ENCODE data around the gene MED29.

Gene MED29

GRCh38 chr19:39399668-39400050 lies 8.5 kb downstream of the MED29 start:
- no peak for DNase-seq

DNA sequence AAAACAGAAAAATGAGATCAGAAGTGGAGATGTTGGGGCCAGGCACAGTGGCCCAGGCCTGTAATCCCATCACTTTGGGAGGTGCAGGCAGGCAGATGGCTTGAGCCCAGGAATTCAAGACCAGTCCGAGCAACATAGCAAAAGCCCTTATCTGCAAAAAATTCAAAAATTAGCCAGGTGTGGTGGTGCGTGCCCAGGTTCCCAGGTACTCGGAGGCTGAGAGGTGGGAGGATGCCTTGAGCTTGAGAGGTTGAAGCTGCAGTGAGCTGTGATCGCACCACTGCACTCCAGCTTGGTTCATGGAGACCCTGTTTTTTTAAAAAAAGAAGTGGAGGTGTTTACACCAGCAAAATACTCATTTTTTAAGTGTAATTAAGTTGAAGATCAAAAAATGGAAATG lies 8.9 kb downstream of the MED29 start:
- no peak for DNase-seq

DNA sequence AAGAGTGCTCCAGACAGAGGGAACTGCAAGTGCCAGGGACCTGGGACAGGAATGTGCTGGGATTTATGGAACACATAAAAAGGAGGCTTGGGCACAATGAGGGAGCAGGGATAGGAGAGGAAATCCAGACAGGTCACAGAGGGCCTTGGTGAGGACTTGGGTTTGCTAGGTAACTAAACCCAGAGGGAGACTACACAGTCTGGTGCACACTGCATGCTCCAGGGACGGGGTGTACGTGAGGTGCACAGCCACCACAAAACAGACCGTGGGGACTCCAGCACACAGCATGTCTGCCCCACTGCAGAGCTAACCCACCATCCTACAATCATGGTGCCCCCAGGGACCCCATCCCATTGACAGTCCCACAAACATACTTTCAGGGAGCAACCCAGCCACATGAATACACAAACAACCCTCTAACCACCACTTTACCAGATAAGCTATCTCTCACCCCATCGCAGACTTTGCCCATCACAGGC lies 9.9 kb downstream of the MED29 start:
- DNase-seq, result no peak

DNA sequence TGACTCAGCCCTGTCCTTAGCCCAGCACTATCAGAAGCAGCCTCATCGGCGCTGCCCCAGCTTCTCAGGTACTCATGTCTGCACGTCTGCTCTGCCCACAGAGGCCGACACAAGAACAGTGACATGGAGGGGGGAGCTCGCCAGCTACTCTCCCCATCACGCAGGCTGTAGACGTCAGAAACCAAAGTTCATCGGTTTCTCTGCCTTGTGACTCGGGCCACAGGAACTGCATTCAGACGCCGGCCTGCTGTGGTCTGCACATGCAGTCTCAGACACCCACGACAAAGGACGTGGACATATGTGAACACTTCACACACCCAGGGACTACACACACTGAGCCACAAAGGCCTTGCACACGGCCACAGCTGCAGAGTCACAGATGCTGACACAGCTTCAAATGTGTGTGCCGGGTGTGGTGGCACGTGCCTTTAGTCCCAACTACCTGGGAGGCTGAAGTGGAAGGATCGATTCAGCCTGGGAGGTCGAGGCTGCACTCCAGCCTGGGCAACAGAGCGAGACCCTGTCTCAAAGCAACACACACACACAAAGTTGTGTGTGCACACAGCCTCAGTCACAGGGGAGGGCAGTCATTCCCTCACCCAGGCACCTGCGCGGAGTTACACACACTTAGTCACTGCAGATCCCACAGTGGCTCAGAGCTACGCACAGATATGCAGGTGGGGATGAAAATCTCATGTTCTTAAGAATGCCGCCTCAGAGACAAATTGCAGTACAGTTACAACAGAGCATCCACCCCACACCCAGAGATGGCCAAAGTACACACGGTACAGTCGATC lies 10.6 kb downstream of the MED29 start:
- DNase-seq, result peak; percentile 76

DNA sequence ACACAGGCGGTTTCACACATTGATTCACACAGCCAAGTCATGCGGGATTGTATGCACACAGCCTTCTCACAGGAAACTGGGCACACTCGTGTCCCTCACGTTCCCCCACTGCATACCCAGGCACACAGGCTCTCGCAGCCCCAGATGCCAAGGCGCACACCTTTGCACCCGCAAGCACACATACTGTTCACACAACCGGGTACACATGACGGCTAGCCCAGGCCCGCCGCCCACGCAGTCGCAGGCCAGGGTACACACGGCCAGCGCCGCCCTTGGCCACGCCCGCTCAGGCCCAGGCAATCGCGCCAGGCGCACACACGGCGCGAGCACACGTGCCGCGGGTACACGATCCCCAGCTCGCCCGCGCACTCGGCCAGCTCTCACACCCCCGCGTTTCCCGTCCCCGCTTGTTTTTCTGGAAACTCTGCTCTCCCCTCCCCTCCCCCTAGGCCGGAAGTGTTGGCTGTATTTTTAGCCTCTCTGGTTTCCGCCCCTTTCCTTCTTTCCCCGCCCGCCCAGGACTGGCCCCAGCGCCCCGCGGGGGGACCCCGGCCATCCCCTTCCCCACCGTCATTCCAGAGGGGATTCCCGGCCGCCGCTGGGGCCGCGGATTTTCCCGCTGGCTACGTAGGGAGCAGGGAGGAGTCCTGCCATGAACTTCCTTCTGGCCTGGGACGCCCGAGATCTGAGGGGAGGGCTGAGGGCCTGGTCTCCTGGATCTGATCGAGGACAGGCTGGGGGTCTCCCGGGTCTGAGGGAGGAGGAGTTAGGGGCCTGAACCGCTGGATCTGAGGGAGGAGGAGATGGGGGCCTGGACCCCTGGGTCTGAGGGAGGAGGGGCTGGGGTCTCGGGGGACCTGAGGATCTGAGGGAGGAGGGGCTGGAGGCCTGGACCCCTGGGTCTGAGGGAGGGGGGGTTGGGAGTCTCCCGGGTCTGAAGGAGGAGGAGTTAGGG lies 11.4 kb downstream of the MED29 start:
- DNase-seq, result peak; percentile 79

DNA sequence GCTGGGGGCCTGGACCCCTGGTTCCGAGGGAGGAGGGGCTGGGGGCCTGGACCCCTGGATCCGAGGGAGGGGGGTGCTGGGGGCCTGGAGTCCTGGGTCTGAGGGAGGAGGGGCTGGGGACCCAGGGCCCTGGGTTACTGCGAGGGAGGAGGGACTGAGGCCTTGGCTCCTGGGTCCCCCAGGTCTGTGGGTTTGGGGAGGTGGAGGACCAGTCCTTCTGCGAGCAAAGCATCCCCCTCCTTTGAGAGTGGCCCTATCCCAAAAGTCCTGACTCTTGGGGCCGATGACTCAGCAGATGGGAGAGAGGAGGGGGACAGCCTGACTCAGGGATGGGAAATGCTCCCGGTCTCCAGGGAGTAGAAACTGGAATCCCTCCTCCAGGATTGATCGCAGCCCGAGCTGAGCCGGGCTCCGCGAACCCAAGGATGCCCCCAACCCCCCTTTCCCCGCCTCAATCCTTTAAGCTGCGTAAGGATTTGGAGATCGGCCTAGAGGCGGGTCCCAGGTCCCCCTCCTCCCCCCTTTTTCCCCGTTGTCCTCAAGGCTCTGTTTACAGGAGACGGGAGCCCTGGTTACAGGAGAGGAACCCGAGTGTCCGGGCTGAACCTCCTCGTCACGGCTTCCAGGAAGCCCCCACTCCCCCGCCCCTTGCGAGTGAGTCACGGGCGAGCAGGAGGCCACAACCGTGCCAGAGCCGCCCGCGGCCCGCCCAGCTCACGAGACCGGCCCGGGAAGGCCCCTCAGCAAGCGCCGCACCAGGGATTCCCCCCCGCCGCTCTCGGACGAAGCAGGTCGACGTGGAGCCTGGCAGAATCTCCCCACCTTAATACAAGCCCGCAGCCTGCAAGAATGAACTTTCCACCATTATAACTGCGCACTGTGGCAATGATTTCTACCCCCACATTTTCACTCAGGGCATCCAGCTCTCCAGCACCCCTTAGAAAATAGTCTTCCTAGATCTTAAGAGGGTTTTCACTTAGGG lies 12.4 kb downstream of the MED29 start:
- DNase-seq, result peak; percentile 95

GRCh38 chr19:39405261-39405957 lies 14.2 kb downstream of the MED29 start:
- no peak for DNase-seq

DNA sequence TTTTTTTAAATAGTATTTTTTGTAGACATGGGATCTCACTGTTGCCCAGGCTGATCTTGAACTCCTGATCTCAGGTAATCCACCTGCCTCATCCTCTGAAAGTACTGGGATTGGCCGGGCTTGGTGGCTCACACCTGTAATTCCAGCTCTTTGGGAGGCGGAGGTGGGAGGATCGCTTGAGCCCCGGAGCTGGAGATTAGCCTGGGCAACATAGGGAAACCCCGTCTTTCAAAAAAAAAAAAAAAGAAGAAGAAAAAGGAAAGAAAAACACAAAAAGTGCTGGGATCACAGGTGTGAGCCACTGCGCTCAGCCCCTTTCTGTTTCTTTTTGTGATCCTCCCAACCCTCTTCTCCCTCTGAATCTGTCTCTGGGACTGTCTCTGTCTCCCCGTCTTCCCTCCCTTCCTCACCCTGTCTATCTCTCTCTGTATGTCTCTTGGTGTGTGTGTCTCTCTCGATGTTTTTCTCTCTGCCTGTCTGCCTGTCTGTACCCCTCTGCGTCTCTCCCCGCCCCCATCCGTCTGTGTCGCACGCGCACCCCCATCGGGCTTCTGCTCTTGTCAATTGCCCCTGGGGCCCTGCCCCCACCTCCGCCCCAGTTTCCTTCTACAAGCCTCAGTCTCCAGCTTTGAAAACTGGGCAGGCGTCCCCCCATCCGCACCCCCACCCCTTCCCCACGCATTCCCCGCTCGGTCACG lies 14.9 kb downstream of the MED29 start:
- DNase-seq, result peak; percentile 92

GRCh38 chr19:39406656-39407409 lies 15.7 kb downstream of the MED29 start, which contains the start of gene ZFP36:
Gene ZFP36 (plus strand): TSS chr19:39406847. CDS start chr19:39406905, 58 bp downstream.
- DNase-seq, result peak; percentile 94

DNA sequence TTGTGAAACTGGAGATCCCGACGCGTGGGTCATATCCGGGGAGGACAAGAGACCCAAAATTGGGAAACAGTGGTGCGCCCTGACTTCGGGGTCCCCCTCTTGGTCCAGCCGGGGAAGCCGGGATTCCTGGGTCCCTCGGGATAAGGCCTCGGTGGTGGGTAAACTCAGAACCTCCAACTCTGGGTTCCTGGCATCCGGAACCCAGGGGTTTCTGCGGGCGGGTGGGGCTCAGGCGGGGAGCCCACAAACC lies 16.2 kb downstream of the MED29 start:
- DNase-seq, result no peak

DNA sequence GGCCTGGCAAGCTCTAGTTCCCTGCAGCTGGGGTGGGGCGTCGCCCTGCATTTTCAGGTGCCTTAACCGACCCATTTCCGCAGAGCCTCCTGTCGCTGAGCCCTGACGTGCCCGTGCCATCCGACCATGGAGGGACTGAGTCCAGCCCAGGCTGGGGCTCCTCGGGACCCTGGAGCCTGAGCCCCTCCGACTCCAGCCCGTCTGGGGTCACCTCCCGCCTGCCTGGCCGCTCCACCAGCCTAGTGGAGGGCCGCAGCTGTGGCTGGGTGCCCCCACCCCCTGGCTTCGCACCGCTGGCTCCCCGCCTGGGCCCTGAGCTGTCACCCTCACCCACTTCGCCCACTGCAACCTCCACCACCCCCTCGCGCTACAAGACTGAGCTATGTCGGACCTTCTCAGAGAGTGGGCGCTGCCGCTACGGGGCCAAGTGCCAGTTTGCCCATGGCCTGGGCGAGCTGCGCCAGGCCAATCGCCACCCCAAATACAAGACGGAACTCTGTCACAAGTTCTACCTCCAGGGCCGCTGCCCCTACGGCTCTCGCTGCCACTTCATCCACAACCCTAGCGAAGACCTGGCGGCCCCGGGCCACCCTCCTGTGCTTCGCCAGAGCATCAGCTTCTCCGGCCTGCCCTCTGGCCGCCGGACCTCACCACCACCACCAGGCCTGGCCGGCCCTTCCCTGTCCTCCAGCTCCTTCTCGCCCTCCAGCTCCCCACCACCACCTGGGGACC lies 16.6 kb downstream of the MED29 start:
- DNase-seq, result peak; percentile 56

DNA sequence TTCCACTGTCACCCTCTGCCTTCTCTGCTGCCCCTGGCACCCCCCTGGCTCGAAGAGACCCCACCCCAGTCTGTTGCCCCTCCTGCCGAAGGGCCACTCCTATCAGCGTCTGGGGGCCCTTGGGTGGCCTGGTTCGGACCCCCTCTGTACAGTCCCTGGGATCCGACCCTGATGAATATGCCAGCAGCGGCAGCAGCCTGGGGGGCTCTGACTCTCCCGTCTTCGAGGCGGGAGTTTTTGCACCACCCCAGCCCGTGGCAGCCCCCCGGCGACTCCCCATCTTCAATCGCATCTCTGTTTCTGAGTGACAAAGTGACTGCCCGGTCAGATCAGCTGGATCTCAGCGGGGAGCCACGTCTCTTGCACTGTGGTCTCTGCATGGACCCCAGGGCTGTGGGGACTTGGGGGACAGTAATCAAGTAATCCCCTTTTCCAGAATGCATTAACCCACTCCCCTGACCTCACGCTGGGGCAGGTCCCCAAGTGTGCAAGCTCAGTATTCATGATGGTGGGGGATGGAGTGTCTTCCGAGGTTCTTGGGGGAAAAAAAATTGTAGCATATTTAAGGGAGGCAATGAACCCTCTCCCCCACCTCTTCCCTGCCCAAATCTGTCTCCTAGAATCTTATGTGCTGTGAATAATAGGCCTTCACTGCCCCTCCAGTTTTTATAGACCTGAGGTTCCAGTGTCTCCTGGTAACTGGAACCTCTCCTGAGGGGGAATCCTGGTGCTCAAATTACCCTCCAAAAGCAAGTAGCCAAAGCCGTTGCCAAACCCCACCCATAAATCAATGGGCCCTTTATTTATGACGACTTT lies 17.4 kb downstream of the MED29 start:
- DNase-seq, result peak; percentile 29

- DNase-seq, result peak; percentile 88
These were observed 18.2 kb downstream of the MED29 start for GRCh38 chr19:39409208-39410016.

DNA sequence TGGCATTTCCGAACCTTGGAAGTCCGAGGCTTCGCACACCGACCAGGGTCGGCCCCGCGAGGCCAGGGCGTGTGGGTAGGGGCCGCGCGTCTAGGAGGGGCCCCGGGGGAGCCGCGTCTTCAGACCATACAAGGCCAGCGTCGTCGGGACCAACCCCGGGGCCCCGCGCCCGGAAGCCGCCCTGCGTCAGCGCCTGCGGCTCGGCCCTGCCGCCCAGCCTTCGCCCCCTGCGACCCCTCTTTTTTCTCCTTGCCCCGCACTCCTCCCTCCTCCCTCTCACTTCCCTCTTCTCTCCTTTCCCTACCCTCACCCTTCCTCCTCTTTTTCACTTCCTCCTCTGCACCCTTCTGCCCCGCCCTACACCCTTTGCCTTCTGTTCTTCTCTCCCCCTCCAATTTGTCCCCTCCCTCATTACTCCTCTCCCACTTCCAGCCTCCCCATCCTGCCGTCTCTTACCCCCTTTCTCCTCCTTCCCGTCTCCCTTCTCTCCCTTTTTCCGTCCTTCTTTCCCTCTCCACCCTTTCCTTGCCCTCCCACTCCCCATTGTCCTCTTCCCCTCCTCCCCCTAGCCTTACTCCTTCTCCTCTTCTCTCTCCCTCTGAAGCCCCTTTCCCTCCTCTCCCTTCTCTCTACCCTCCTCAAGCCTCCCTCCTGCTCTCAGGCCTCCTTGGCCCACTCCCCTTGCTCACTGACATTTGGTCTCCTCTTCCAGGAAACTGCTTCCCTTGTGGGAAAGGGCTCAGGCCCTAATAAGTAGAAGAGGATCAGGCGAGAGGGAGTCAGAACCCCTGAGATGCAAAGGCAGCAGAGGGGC lies 19.0 kb downstream of the MED29 start:
- DNase-seq, result peak; percentile 73

GRCh38 chr19:39410831-39411080 lies 19.6 kb downstream of the MED29 start:
- DNase-seq, result no peak

- peak; percentile 50 for DNase-seq
These were observed 20.1 kb downstream of the MED29 start for GRCh38 chr19:39411081-39411831.

DNA sequence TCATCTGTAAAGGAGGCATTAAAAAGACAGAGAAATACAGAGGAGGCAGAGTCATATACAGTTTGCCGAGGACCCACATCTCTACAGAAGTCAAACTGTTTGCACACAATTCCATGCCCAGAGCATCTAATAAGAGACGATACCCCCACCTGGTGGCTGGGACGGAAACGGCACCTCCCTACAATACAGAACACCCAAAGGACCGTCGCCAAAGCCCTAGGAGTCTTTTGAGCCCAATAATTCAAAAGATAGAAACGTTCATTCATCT lies 20.6 kb downstream of the MED29 start:
- peak; percentile 85 for DNase-seq
